Natural killer cell (primary cell): Measurements from ENCODE around the gene TAF6L. TPM values are rescaled to one million over a fixed set of nuclear protein-coding genes. Genes with fewer than 3 reads are reported as not detected.

Source experiments
- ATAC-seq, 3 donors: fragments of 150-1000 bp in 2 of 3; fragments of 200-7000 bp in 1 of 3; cut with Tn5 transposase; 1 replicate in 1 of 3; 2 replicates in 2 of 3; pipeline ENCODE4 v1.10.0; 2021; ENCODE audit warnings: mild to moderate bottlenecking in 2 of 3, moderate library complexity in 2 of 3
- DNase-seq, 2 donors: peaks; one replicate each; pipeline versions ENCODE4 v3.0.0 to v3.0.0-alpha.2; 2013 to 2021; ENCODE audit warnings: mixed read lengths in 1 of 2
- H3K27ac ChIP-seq: one replicate; pipeline ENCODE4 v1.5.1; 2013; ENCODE audit warnings: mild to moderate bottlenecking, low read length
- H3K27me3 ChIP-seq: one replicate; pipeline ENCODE4 v1.6.1; 2013; ENCODE audit warnings: low read length; ENCODE audit not compliant: control insufficient read depth, insufficient read depth
- H3K36me3 ChIP-seq: one replicate; pipeline ENCODE4 v1.6.1; 2013; ENCODE audit warnings: low read length; ENCODE audit not compliant: control insufficient read depth, insufficient read depth
- H3K4me1 ChIP-seq: one replicate; pipeline ENCODE4 v1.6.1; 2013; ENCODE audit warnings: low read length; ENCODE audit not compliant: control insufficient read depth, insufficient read depth
- H3K4me3 ChIP-seq: one replicate; pipeline ENCODE4 v1.5.1; 2013; ENCODE audit warnings: low read length
- H3K9me3 ChIP-seq: one replicate; pipeline ENCODE4 v1.6.1; 2013; ENCODE audit warnings: low read length; ENCODE audit not compliant: control insufficient read depth, insufficient read depth
- H3K27ac Mint-ChIP-seq, 2 donors: one replicate each; pipeline ENCODE4 v1.8.0; 2022; ENCODE audit warnings: mild to moderate bottlenecking in 2 of 2, mixed read lengths in 2 of 2, moderate library complexity in 1 of 2
- H3K27me3 Mint-ChIP-seq, 2 donors: one replicate each; pipeline ENCODE4 v1.8.0; 2022; ENCODE audit warnings: low read depth in 2 of 2, mixed read lengths in 2 of 2
- H3K36me3 Mint-ChIP-seq: one replicate; pipeline ENCODE4 v1.8.0; 2022; ENCODE audit warnings: mixed read lengths
- H3K4me1 Mint-ChIP-seq, 2 donors: one replicate each; pipeline ENCODE4 v1.8.0; 2022; ENCODE audit warnings: mixed read lengths in 2 of 2
- H3K4me3 Mint-ChIP-seq: one replicate; pipeline ENCODE4 v1.8.0; 2022; ENCODE audit warnings: mild to moderate bottlenecking, moderate library complexity, mixed read lengths
- H3K9me3 Mint-ChIP-seq, 2 donors: one replicate each; pipeline ENCODE4 v1.8.0; 2022; ENCODE audit warnings: mixed read lengths in 2 of 2
- CTCF ChIP-seq: fragments of 200-600 bp; IDR thresholded peaks from one replicate; pipeline ENCODE4 v1.8.0; 2022; ENCODE audit warnings: antibody characterized with exemption
- WGBS: methylation state at CpG from one replicate; pipeline ENCODE4 v1.1.7; 2013; ENCODE audit warnings: missing lambda C conversion rate; ENCODE audit not compliant: insufficient coverage; 5-methylcytosine and 5-hydroxymethylcytosine counted together
- intact Hi-C: fragments of 100-400 bp; cut with micrococcal nuclease; formaldehyde crosslinking; loops from one replicate; pipeline ENCODE4 v1.14.2; 2022
- total RNA-seq, 4 donors: library from RNA; stranded (reverse); fragments of 120-200 nt in 1 of 4; gene quantifications; one replicate each; pipeline versions ENCODE4 v1.2.3 to v1.2.4, GENCODE V29; 2013 to 2022

The TAF6L gene
- total RNA-seq, 3 donors from 2014 or later (not counting 1 experiment from before 2014, with no cell fraction given) = 18.4 to 20.3 (median 18.8) TPM

DNA sequence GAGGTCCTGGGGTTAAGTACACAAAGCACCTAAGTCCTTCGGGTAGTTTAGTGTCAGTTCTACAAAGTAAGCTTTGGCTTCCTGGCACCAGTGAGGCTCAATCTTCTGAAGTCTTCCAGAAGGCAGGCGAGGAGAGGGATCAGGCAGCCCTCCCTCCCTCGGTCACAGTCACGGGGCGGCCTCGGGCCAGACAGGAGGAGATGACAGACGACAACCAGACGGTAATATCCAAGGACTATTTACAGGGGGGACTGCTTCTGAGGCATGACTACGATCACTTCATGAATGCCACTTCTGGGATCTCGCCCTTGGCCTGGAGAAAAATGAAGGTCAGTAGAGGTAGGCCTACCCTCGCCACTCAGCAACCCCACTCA lies 21.0 kb downstream of the TAF6L start:
- no peak for TF ChIP-seq CTCF
- Mint-ChIP-seq H3K27me3 (no peaks in the 10 kb centered on the region), H3K27ac (peak overlapping the region; percentile 86 to 94), H3K4me3 (peak overlapping the region; percentile 89), H3K36me3 (peaks cover 9% of the 10 kb centered on the region), H3K4me1 (peaks cover 34 to 44% of the 10 kb centered on the region in 2 donors), H3K9me3 (no peaks in the 10 kb centered on the region)
- intact Hi-C loops = loop anchor here (1.0 kb wide), 1 partner anchor 13 kb away; the partner anchor contains the start of gene NXF1
- Histone ChIP-seq H3K36me3 (peaks cover 57% of the 10 kb centered on the region), H3K27me3 (no peaks in the 10 kb centered on the region), H3K4me3 (no peak overlapping the region), H3K27ac (peak overlapping the region; percentile 65), H3K4me1 (peaks cover 41% of the 10 kb centered on the region), H3K9me3 (no peaks in the 10 kb centered on the region)
- WGBS = 26% methylated on average over 10 of the region's 11 CpGs
- ATAC-seq (no peak), DNase-seq (no peak)

- no peaks in the 10 kb centered on the region for H3K9me3 ChIP-seq
- peaks cover 9% of the 10 kb centered on the region for H3K36me3 Mint-ChIP-seq
- no peak overlapping the region for H3K4me3 ChIP-seq
- H3K4me1 ChIP-seq = peaks cover 24% of the 10 kb centered on the region
- no peaks in the 10 kb centered on the region for H3K27me3 ChIP-seq
- H3K4me3 Mint-ChIP-seq = peak overlapping the region; percentile 21
- 90% methylated on average over 7 of the region's 8 CpGs for WGBS
- no peaks in the 10 kb centered on the region for H3K27me3 Mint-ChIP-seq
- intact Hi-C loops = no loop called here
- peaks cover 28 to 38% of the 10 kb centered on the region in 2 donors for H3K4me1 Mint-ChIP-seq
- no peak for TF ChIP-seq CTCF
- H3K27ac ChIP-seq = no peak overlapping the region
- DNase-seq (no peak), ATAC-seq (no peak)
- peak overlapping the region; percentile 55 to 70 for H3K27ac Mint-ChIP-seq
- H3K36me3 ChIP-seq = peaks cover 70% of the 10 kb centered on the region
- H3K9me3 Mint-ChIP-seq = no peaks in the 10 kb centered on the region
Observed at GRCh38 chr11:62794201-62794775, 23.1 kb downstream of the TAF6L start.

DNA sequence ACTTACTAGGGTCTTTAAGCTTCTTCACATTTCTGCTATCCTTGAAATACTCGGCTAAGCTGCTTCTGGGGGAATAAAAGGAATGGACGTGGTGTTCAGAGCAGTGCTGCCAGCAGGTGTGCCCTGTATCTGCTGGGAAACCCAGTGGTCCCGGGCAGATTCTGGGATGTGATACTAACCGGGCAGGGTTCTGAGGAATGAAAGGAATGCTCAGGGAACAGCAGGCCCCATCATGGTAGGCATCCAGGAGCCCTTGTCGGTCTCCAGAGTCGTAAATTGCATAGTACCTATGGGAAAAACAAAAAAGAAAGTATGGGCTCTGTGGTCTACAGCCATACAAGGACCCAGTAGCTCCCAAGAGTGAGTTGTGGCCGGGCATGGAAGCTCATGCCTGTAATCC lies 25.1 kb downstream of the TAF6L start:
- Mint-ChIP-seq H3K27ac (no peak overlapping the region), H3K9me3 (no peaks in the 10 kb centered on the region), H3K4me1 (peaks cover 14 to 23% of the 10 kb centered on the region in 2 donors), H3K4me3 (no peak overlapping the region), H3K27me3 (no peaks in the 10 kb centered on the region), H3K36me3 (peaks cover 9% of the 10 kb centered on the region)
- no peak overlapping the region for H3K4me3 ChIP-seq
- intact Hi-C loops = no loop called here
- H3K4me1 ChIP-seq = peaks cover 11% of the 10 kb centered on the region
- DNase-seq (no peak), ATAC-seq (no peak)
- no peak for TF ChIP-seq CTCF
- 95% methylated on average over 7 of the region's 7 CpGs for WGBS
- H3K9me3 ChIP-seq = no peaks in the 10 kb centered on the region
- H3K27ac ChIP-seq = no peak overlapping the region
- no peaks in the 10 kb centered on the region for H3K27me3 ChIP-seq
- peaks cover 82% of the 10 kb centered on the region for H3K36me3 ChIP-seq

DNA sequence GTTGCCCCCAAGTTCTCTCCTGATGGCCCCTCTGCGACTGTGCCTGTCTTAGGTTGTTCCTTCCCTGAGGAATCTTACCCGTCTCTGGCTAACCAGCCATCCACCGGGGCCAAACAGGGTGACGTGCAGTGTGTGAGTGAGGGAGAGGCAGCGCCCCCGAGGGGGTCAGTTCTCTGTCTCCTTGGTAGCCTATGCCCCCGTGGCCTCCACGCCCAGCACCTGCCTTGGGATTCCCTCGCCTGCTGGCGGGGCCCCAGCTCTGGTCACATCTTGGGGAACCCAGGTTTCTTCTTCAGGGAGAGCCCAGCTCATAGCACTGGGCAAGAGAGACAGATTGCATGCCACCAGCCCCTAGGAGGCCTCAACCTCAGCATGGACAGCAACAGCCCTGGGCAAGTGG lies 28.3 kb downstream of the TAF6L start:
- intact Hi-C loops = no loop called here
- Mint-ChIP-seq H3K4me1 (peaks cover 16 to 35% of the 10 kb centered on the region in 2 donors), H3K27ac (no peak overlapping the region), H3K27me3 (no peaks in the 10 kb centered on the region), H3K4me3 (no peak overlapping the region), H3K36me3 (peaks cover 3% of the 10 kb centered on the region), H3K9me3 (no peaks in the 10 kb centered on the region)
- no peak for DNase-seq
- WGBS = 96% methylated on average over 10 of the region's 10 CpGs
- no peak overlapping the region for H3K4me3 ChIP-seq
- H3K9me3 ChIP-seq = no peaks in the 10 kb centered on the region
- no peak for TF ChIP-seq CTCF
- H3K36me3 ChIP-seq = peaks cover 85% of the 10 kb centered on the region
- H3K27ac ChIP-seq = no peak overlapping the region
- H3K4me1 ChIP-seq = peaks cover 9% of the 10 kb centered on the region
- no peaks in the 10 kb centered on the region for H3K27me3 ChIP-seq
- ATAC-seq = no peak
